Right cardiac atrium (tissue), 5 donors: ENCODE measurements around the gene RASSF5. TPM values are rescaled to one million over a fixed set of nuclear protein-coding genes. Genes with fewer than 3 reads are reported as not detected.

Experiments
- ATAC-seq, 2 donors: fragments of 200-7000 bp; cut with Tn5 transposase; one replicate each; pipeline versions ENCODE4 v1.8.0 to v1.9.1; 2020; ENCODE audit warnings: moderate library complexity in 2 of 2, mild to moderate bottlenecking in 1 of 2
- DNase-seq, 3 donors: peaks; one replicate each; pipeline ENCODE4 v3.0.0-alpha.2; 2020
- H3K27ac ChIP-seq: one replicate; pipeline ENCODE4 v1.5.1; 2013; ENCODE audit warnings: mild to moderate bottlenecking, low read length, control low read depth, moderate library complexity
- H3K27me3 ChIP-seq: one replicate; pipeline ENCODE4 v1.6.1; 2013; ENCODE audit not compliant: control insufficient read depth, insufficient read depth
- H3K4me1 ChIP-seq: one replicate; pipeline ENCODE4 v1.6.1; 2013; ENCODE audit warnings: low read length; ENCODE audit not compliant: control insufficient read depth, insufficient read depth
- H3K4me3 ChIP-seq: one replicate; pipeline ENCODE4 v1.5.1; 2013; ENCODE audit warnings: low read length, control low read depth
- H3K9me3 ChIP-seq: one replicate; pipeline ENCODE4 v1.6.1; 2013; ENCODE audit warnings: low read length; ENCODE audit not compliant: control insufficient read depth
- WGBS: extraction: QIAGEN DNeasy Blood & Tissue Kit; methylation state at CpG from one replicate; pipeline ENCODE4 v1.1.7; 2013; 5-methylcytosine and 5-hydroxymethylcytosine counted together
- intact Hi-C, 4 donors: fragments of 100-400 bp; cut with DNase I; formaldehyde crosslinking; loops; one replicate each; pipeline versions ENCODE4 v1.11.0 to v1.14.0; 2022 to 2023
- polyA plus RNA-seq: library from polyadenylated mRNA; stranded (reverse); fragments of 200-250 nt; gene quantifications from one replicate; pipeline ENCODE4 v1.2.3, GENCODE V29; 2013
- total RNA-seq, 4 donors: library from RNA; stranded (reverse); fragmentation: NEBNext Ultra II Directional; extraction: Animal tissue kit (Norgen Biotek cat#: 25700); gene quantifications; one replicate each; pipeline ENCODE4 v1.2.1, GENCODE V29; 2021
- donor health status: healthy with polysubstance abuse.
- donor health status: DM: no; HTN: yes; CAD: no.
- donor health status: DM: no; HTN: no; CAD: no.
- donor health status: DM: no; HTN: yes; CAD: no; lungs with severe emphysema.
- donor health status: DM: yes; HTN: yes; CAD: no.

RASSF5 gene
- total and polyA plus RNA-seq, 5 donors = 9.3 to 29.0 (median 19.8) TPM

DNA sequence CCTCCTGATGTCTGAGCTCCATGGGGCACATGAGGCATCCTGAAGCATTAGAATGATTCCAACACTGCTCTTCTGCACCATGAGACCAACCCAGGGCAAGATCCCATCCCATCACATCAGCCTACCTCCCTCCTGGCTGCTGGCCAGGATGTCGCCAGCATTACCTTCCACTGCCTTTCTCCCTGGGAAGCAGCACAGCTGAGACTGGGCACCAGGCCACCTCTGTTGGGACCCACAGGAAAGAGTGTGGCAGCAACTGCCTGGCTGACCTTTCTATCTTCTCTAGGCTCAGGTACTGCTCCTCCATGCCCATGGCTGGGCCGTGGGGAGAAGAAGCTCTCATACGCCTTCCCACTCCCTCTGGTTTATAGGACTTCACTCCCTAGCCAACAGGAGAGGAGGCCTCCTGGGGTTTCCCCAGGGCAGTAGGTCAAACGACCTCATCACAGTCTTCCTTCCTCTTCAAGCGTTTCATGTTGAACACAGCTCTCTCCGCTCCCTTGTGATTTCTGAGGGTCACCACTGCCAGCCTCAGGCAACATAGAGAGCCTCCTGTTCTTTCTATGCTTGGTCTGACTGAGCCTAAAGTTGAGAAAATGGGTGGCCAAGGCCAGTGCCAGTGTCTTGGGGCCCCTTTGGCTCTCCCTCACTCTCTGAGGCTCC is 11.1 kb upstream of the RASSF5 start:
- DNase-seq (peak in 2 of 3 donors; percentile 72 to 73), ATAC-seq (peak in 1 of 2 donors; percentile 2)
- intact Hi-C loops = no loop called here
- Histone ChIP-seq H3K27me3 (no peaks in the 10 kb centered on the region), H3K4me3 (no peak overlapping the region), H3K27ac (peak overlapping the region; percentile 15), H3K4me1 (peaks cover 22% of the 10 kb centered on the region), H3K9me3 (no peaks in the 10 kb centered on the region)
- 36% methylated on average over 6 of the region's 6 CpGs for WGBS

- DNase-seq (no peak), ATAC-seq (no peak)
- no peak overlapping the region for H3K27ac ChIP-seq
- 83% methylated on average over 4 of the region's 4 CpGs for WGBS
- no peaks in the 10 kb centered on the region for H3K9me3 ChIP-seq
- no peak overlapping the region for H3K4me3 ChIP-seq
- intact Hi-C loops = no loop called here
- no peaks in the 10 kb centered on the region for H3K27me3 ChIP-seq
- H3K4me1 ChIP-seq = peaks cover 23% of the 10 kb centered on the region
Observed at GRCh38 chr1:206497363-206497762, 10.0 kb upstream of the RASSF5 start.

- ATAC-seq (no peak), DNase-seq (no peak)
- intact Hi-C loops = no loop called here
- 80% methylated on average over 3 of the region's 3 CpGs for WGBS
- H3K27me3 ChIP-seq = no peaks in the 10 kb centered on the region
- no peaks in the 10 kb centered on the region for H3K9me3 ChIP-seq
- peaks cover 23% of the 10 kb centered on the region for H3K4me1 ChIP-seq
- H3K4me3 ChIP-seq = no peak overlapping the region
- no peak overlapping the region for H3K27ac ChIP-seq
Observed at GRCh38 chr1:206497774-206498173, 9.6 kb upstream of the RASSF5 start.

- intact Hi-C loops = no loop called here
- Histone ChIP-seq H3K4me1 (peaks cover 24% of the 10 kb centered on the region), H3K27me3 (no peaks in the 10 kb centered on the region), H3K27ac (no peak overlapping the region), H3K9me3 (no peaks in the 10 kb centered on the region), H3K4me3 (no peak overlapping the region)
- ATAC-seq = no peak
- WGBS = 87% methylated on average over 2 of the region's 2 CpGs
- DNase-seq = no peak
Observed at GRCh38 chr1:206498685-206499084, 8.6 kb upstream of the RASSF5 start.

GRCh38 chr1:206500046-206500445 is 7.3 kb upstream of the RASSF5 start:
- DNase-seq = no peak
- Histone ChIP-seq H3K27ac (no peak overlapping the region), H3K4me1 (peaks cover 30% of the 10 kb centered on the region)

DNA sequence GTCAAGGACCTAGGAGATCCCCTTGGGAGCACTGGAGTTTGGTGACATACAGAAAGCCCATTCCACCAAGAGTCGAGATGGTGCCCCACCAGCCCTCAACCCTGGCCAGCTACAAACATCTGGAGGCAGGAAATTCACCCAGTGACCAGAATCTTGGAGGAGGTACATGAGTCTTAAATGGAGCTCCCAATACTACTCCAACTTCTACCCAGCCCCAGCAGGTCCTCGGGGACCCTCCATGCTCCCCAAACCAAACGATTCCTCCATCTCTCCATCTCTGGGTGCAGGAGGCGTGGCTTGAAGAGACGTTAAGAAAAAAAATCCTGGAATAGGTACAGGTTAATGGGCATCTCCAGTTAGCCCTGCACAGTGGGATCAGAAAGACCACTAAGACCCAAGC is 5.5 kb upstream of the RASSF5 start:
- H3K27me3 ChIP-seq = no peaks in the 10 kb centered on the region
- H3K9me3 ChIP-seq = no peaks in the 10 kb centered on the region

More at GRCh38 chr1:206500046-206500445, 7.3 kb upstream of the RASSF5 start:
- Histone ChIP-seq H3K4me3 (no peak overlapping the region), H3K27me3 (no peaks in the 10 kb centered on the region), H3K9me3 (no peaks in the 10 kb centered on the region)
- no peak for ATAC-seq
- intact Hi-C loops = no loop called here
- 96% methylated on average over 3 of the region's 3 CpGs for WGBS

DNA sequence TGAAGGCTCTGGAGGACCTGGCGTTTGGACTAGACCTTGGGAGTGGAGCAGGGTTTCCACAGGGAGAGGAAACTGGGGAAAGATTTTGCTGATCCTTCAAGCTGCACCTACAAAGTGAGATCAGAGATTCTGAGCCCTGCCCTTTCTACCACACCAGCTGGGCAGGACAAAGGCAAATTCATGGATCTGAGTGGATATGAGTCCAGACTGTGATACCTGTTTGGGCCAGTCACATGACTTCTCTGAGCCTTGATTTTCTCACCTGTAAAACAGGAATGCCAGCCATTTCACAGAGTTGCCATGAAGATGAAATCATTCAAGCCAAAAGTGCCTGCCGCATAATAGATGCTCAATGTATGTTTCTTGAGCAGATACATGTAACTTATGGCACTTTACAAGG is 4.9 kb upstream of the RASSF5 start:
- H3K9me3 ChIP-seq = no peaks in the 10 kb centered on the region
- no peaks in the 10 kb centered on the region for H3K27me3 ChIP-seq
- no peak overlapping the region for H3K27ac ChIP-seq
- peaks cover 13% of the 10 kb centered on the region for H3K4me1 ChIP-seq
- intact Hi-C loops = no loop called here
- WGBS = 98% methylated on average over 2 of the region's 2 CpGs
- DNase-seq = no peak
- ATAC-seq = no peak
- H3K4me3 ChIP-seq = no peak overlapping the region

More for the DNA sequence above, 5.5 kb upstream of the RASSF5 start:
- WGBS = 81% methylated on average over 5 of the region's 5 CpGs
- H3K27ac ChIP-seq = no peak overlapping the region
- ATAC-seq (no peak), DNase-seq (no peak)
- H3K4me1 ChIP-seq = peaks cover 14% of the 10 kb centered on the region
- H3K4me3 ChIP-seq = no peak overlapping the region
- intact Hi-C loops = no loop called here

DNA sequence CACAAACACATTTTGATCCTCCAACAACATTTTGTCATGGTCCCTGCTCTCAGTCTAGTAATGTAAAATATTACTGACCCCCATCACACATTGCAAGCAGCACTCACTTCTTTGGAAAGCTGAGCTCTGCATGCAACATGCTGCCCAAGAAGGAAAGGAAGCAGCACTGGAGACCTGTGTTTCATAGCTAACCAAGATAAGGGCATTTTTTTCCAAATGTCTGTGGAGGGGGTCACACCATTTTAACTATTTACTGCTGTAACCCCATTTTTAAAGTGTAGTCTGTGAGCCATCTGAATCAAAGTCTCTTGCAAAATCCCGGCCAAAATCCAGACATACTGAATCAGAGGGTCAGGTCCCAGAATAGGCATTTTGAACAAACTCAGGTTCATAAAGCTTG is 4.5 kb upstream of the RASSF5 start:
- 87% methylated on average over 1 of the region's 1 CpG for WGBS
- no peak overlapping the region for H3K4me3 ChIP-seq
- H3K4me1 ChIP-seq = peaks cover 13% of the 10 kb centered on the region
- H3K27ac ChIP-seq = no peak overlapping the region
- ATAC-seq (no peak), DNase-seq (no peak)
- H3K9me3 ChIP-seq = no peaks in the 10 kb centered on the region
- no peaks in the 10 kb centered on the region for H3K27me3 ChIP-seq
- intact Hi-C loops = no loop called here

DNA sequence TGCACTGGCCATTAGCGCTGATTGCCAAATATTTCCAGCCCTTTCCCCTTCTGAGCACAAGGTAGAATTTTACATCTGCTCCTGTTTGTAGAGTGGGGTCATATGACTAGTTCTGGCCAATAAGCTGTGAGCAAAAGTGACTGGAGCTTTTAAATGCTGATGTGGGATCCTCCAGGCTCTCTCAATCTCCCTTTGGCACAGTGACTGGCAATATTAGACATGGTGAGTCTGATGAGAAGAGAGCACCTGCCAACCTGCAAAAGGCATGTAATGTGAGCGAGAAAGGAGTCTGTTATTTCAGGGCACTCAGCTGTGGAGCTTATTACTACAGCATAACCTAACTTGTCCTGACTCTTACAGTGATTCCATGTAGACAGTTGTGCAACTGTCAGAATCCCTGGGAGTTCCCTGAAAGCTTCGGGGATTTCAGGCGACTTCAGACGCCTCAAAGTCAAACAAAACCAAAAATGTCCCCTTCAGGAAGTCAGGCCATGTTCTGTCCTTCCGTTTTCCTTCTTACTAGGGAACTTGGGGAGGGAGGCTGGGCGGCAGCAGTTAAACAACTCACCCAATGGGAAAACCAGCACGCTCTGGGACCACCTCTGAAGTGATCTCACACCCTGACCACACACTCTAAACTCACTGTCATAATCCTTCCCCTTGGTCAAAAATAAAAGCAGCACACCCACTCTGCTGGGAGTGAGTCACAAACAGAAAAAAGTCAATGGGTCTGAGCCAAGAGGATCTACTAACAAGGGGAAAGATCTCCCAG is 3.6 kb upstream of the RASSF5 start:
- Histone ChIP-seq H3K27me3 (no peaks in the 10 kb centered on the region), H3K4me1 (peaks cover 13% of the 10 kb centered on the region), H3K4me3 (no peak overlapping the region), H3K27ac (peak overlapping the region; percentile 60), H3K9me3 (no peaks in the 10 kb centered on the region)
- DNase-seq (peak in 2 of 3 donors; percentile 73 to 74), ATAC-seq (peak; percentile 27 to 75)
- intact Hi-C loops = no loop called here
- WGBS = 52% methylated on average over 8 of the region's 8 CpGs

GRCh38 chr1:206504363-206504713 is 3.0 kb upstream of the RASSF5 start:
- DNase-seq (no peak), ATAC-seq (no peak)
- WGBS = 20% methylated on average over 3 of the region's 3 CpGs
- H3K27ac ChIP-seq = no peak overlapping the region
- no peaks in the 10 kb centered on the region for H3K9me3 ChIP-seq
- no peak overlapping the region for H3K4me3 ChIP-seq
- H3K4me1 ChIP-seq = peaks cover 13% of the 10 kb centered on the region
- H3K27me3 ChIP-seq = no peaks in the 10 kb centered on the region
- intact Hi-C loops = no loop called here

DNA sequence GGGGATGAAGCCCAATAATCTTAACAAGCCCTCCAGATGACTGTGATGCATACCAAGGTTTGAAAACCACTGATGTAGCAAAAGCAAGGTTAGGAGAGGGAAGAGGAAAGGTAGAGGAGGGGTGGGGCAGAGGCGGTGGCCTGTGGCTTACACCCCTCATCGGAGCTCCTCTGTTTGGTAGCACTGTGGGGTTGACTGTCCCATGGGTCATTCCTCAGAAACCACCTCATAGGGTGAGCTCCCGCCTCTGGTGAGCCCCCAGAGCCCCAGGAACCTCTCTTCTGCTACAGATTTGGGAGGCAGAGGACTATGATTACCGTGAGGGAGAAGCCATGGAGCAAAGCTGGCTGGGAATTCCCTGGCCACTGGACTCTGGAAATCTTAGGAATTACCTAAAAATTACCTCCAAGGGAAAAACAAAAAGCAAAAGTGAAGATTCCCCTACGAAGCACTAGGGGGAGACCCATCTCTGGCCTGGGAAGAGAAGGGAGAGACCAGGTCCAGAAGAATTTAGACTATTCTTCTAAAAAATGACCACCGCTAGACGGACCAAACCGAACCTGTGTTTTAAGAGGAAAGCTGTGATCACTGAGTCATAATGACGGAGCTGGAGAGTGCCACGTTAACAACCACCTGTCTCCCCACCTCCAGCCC is 1.5 kb upstream of the RASSF5 start:
- WGBS = 79% methylated on average over 10 of the region's 10 CpGs
- Histone ChIP-seq H3K27ac (no peak overlapping the region), H3K27me3 (no peaks in the 10 kb centered on the region), H3K4me1 (peaks cover 13% of the 10 kb centered on the region), H3K4me3 (no peak overlapping the region), H3K9me3 (no peaks in the 10 kb centered on the region)
- intact Hi-C loops = loop anchor here in 1 of 4 donors (5.0 kb wide), 1 partner anchor 36 kb away; no protein-coding TSS in a partner anchor
- ATAC-seq (no peak), DNase-seq (no peak)
